ENCODE data around the gene ANKRD55. TPM values are rescaled to one million over a fixed set of nuclear protein-coding genes. Genes with fewer than 3 reads are reported as not detected.
A peak's percentile ranks its signal among the peaks of the same experiment; 100 is the strongest.
"Not testable (repeated sequence)": the region's sequence is repeated elsewhere in the genome, so short reads cannot be mapped to it uniquely, and the experiment has no call there.

ANKRD55 gene
- total RNA-seq, 4 donors from 2014 or later, result 0.44 to 0.46 TPM; not detected in 2

- TF ChIP-seq CTCF (IDR thresholded peaks at IDR 0.05), result no peak
- ATAC-seq (ENCODE audit: low FRiP score), result no peak
Measured at GRCh38 chr5:56158331-56158960, 74.7 kb downstream of the ANKRD55 start.

GRCh38 chr5:56157191-56157621 lies 75.9 kb downstream of the ANKRD55 start:
- not testable (repeated sequence) for DNase-seq (ENCODE audit: low spot score); ATAC-seq (ENCODE audit: low FRiP score)

More at GRCh38 chr5:56158331-56158960, 74.7 kb downstream of the ANKRD55 start:
- no peak for DNase-seq (ENCODE audit: low spot score)

- not testable (repeated sequence) for DNase-seq (ENCODE audit: low spot score)
- peak; percentile 22 for ATAC-seq (ENCODE audit: low FRiP score)
Measured at GRCh38 chr5:56156585-56157190, 76.4 kb downstream of the ANKRD55 start.

- no peak for TF ChIP-seq CTCF (IDR thresholded peaks at IDR 0.05)
- DNase-seq (ENCODE audit: low spot score) (no peak), ATAC-seq (ENCODE audit: low FRiP score) (no peak)
Measured at GRCh38 chr5:56155992-56156584, 77.0 kb downstream of the ANKRD55 start.

GRCh38 chr5:56154732-56155484 lies 78.2 kb downstream of the ANKRD55 start:
- no peak for TF ChIP-seq CTCF (IDR thresholded peaks at IDR 0.05)
- ATAC-seq (ENCODE audit: low FRiP score), result no peak
- no peak for DNase-seq (ENCODE audit: low spot score)

DNA sequence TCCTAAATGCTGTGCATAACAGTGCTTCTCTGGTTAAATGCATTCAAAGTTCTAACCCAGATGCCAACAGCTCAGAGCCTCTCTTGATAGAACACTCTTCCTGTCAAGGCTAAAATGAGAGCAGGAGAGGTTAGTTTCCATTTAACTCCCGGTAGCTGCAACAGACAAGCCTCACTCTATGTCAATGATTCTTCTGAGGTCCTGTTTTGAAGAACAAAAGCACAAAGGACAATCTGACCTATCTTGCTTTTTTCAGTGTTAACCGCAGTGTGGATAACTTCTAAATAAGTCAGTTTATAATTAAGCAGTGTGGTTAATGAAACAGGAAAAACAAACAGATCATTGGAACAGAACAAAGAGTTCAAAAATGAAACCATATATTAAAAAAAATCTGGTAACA lies 80.7 kb downstream of the ANKRD55 start:
- TF ChIP-seq CTCF (IDR thresholded peaks at IDR 0.05), result no peak
- DNase-seq (ENCODE audit: low spot score) (no peak), ATAC-seq (ENCODE audit: low FRiP score) (no peak)

DNA sequence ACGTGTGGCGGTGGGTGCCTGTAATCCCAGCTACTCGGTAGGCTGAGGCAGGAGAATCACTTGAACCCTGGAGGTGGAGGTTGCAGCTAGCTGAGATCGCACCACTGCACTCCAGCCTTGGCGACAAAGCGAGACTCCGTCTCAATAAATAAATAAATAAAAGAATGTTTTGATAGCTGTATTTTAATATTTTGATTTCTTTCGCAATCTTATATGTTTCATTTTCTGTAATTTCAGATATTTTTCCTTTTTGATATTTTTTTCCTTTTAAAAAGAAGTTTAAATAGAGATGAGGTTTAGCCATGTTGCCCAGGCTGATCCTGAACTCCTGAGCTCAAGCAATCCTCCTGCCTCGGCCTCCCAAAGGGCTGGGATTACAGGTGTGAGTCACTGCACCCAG lies 82.4 kb downstream of the ANKRD55 start:
- ATAC-seq (ENCODE audit: low FRiP score); DNase-seq (ENCODE audit: low spot score): not testable (repeated sequence)

DNA sequence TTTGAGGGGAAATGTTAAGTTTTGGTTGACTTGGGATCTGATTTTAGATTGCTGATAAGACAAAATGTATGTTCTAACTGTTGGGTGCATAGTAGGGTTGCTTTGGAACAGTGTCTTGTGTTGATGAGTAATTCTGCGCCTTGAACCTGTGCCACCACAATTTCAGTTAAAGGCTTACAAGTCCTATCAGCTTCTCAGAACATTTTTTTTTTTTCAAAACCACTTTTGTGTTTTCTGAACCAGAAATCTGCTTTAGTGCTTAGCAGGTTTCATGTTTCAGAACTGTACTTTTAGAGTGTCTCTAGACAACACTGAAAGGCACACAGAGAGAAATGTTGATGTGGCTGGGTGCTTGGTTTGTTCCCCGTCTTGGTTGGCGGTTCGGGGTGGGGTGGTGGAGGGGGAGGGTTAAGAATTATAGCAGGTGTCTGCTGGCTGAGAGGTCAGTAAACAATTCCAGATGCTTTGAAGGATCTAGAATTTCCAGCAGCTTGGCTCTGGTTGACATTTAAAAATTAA lies 84.6 kb downstream of the ANKRD55 start:
- ATAC-seq (ENCODE audit: low FRiP score) (no peak), DNase-seq (ENCODE audit: low spot score) (no peak)
- TF ChIP-seq CTCF (IDR thresholded peaks at IDR 0.05), result no peak
